H1 (cell line): Measurements from ENCODE around the gene C4B. TPM values are rescaled to one million over a fixed set of nuclear protein-coding genes. Genes with fewer than 3 reads are reported as not detected.
"Not testable (repeated sequence)": the region's sequence is repeated elsewhere in the genome, so short reads cannot be mapped to it uniquely, and the experiment has no call there.

Experiments used
- CTCF ChIA-PET: fragments of 300-600 bp; sonication (Branson Sonifier 250); formaldehyde crosslinking; loops from one replicate; lab custom pipeline; 2021; ENCODE audit not compliant: partially characterized antibody; lab: Charles Lee
- POLR2A ChIA-PET: fragments of 300-600 bp; sonication (Branson Sonifier 250); formaldehyde crosslinking; loops from one replicate; lab custom pipeline; 2021; ENCODE audit warnings: inconsistent platforms; ENCODE audit not compliant: partially characterized antibody; lab: Charles Lee
- DNase-seq, 2 experiments: peaks; one replicate each; pipeline versions ENCODE4 v3.0.0 to v3.0.0-alpha.2; 2010 to 2022; ENCODE audit warnings: low spot score in 2 of 2, low read depth in 1 of 2, mixed read lengths in 1 of 2
- FAIRE-seq: peaks from 2 replicates; lab custom pipeline; 2011; peaks lifted over from hg19 to GRCh38; lab: Jason Lieb, UNC
- H2AFZ ChIP-seq: 2 replicates; pipeline ENCODE4 v1.8.1; 2012; ENCODE audit warnings: low read length, inconsistent platforms
- H2AK5ac ChIP-seq: 2 replicates; pipeline ENCODE4 v1.6.1; 2013; ENCODE audit warnings: low read depth, low read length
- H2BK120ac ChIP-seq: replicated peaks from 2 replicates; pipeline ENCODE3; 2013; ENCODE audit warnings: low read depth, low read length, inconsistent platforms
- H2BK12ac ChIP-seq: 2 replicates; pipeline ENCODE4 v1.6.1; 2013; ENCODE audit warnings: low read depth, low read length
- H2BK15ac ChIP-seq: 2 replicates; pipeline ENCODE4 v1.6.1; 2013; ENCODE audit warnings: low read length
- H2BK20ac ChIP-seq: 2 replicates; pipeline ENCODE4 v1.6.1; 2013; ENCODE audit warnings: low read length
- H2BK5ac ChIP-seq: 2 replicates; pipeline ENCODE4 v1.6.1; 2013; ENCODE audit warnings: low read depth, low read length
- H3K14ac ChIP-seq: 2 replicates; pipeline ENCODE4 v1.6.1; 2013; ENCODE audit warnings: inconsistent platforms; ENCODE audit not compliant: insufficient read length
- H3K18ac ChIP-seq: 2 replicates; pipeline ENCODE4 v1.6.1; 2013; ENCODE audit warnings: low read length; ENCODE audit errors: extremely low read depth
- H3K23ac ChIP-seq: 2 replicates; pipeline ENCODE4 v1.6.1; 2013; ENCODE audit warnings: inconsistent platforms; ENCODE audit not compliant: insufficient read length
- H3K23me2 ChIP-seq: 2 replicates; pipeline ENCODE4 v1.6.1; 2013; ENCODE audit warnings: low read depth, low read length
- H3K27ac ChIP-seq: 2 replicates; pipeline ENCODE4 v1.6.1; 2011; ENCODE audit warnings: low read depth, low read length, inconsistent platforms
- H3K27me3 ChIP-seq, 4 experiments: replicated peaks in 1 of 4; 1 replicate in 1 of 4; 2 replicates in 3 of 4; pipeline versions ENCODE4 v1.6.1 to v1.8.1; 2011 to 2013; ENCODE audit warnings: low read length in 3 of 4, mild to moderate bottlenecking in 3 of 4, inconsistent platforms in 2 of 4, mixed read lengths in 2 of 4, moderate library complexity in 1 of 4; ENCODE audit not compliant: control insufficient read depth in 3 of 4, insufficient read depth in 3 of 4; ENCODE audit errors: extremely low read depth in 1 of 4
- H3K36me3 ChIP-seq, 4 experiments: 2 replicates each; pipeline versions ENCODE4 v1.6.1 to v1.8.1; 2011 to 2013; ENCODE audit warnings: mild to moderate bottlenecking in 4 of 4, low read length in 3 of 4, moderate library complexity in 2 of 4, control low read depth in 1 of 4, inconsistent platforms in 1 of 4; ENCODE audit not compliant: insufficient read depth in 4 of 4, control insufficient read depth in 2 of 4
- H3K4ac ChIP-seq: replicated peaks from 2 replicates; pipeline ENCODE3; 2013; ENCODE audit warnings: low read length, low read depth, mixed read lengths, inconsistent platforms; ENCODE audit not compliant: insufficient read length
- H3K4me1 ChIP-seq, 4 experiments: replicated peaks in 1 of 4; 1 replicate in 1 of 4; 2 replicates in 3 of 4; pipeline versions ENCODE4 v1.6.1 to v1.8.1; 2011 to 2013; ENCODE audit warnings: low read length in 3 of 4, inconsistent platforms in 2 of 4, mixed read lengths in 1 of 4; ENCODE audit not compliant: insufficient read depth in 4 of 4, control insufficient read depth in 3 of 4
- H3K4me2 ChIP-seq, 2 experiments: 2 replicates each; pipeline versions ENCODE4 v1.6.1 to v1.8.1; 2011 to 2013; ENCODE audit warnings: low read depth in 2 of 2, low read length in 2 of 2, control low read depth in 1 of 2, inconsistent platforms in 1 of 2, mild to moderate bottlenecking in 1 of 2; ENCODE audit not compliant: insufficient read depth in 1 of 2
- H3K4me3 ChIP-seq, 4 experiments: fragments of 200-600, 300-600 bp in 1 of 4; sonication (generic), shearing (Covaris generic), sonication (Bioruptor Twin) in 1 of 4; 2 replicates each; pipeline versions ENCODE4 v1.5.1 to v1.8.1; 2011 to 2016; ENCODE audit warnings: low read length in 4 of 4, low read depth in 3 of 4, control low read depth in 2 of 4, inconsistent platforms in 2 of 4, mild to moderate bottlenecking in 2 of 4, mixed read lengths in 1 of 4, moderate library complexity in 1 of 4; ENCODE audit not compliant: insufficient read depth in 2 of 4; ENCODE audit errors: extremely low read depth in 1 of 4
- H3K56ac ChIP-seq: replicated peaks from 2 replicates; pipeline ENCODE3; 2013; ENCODE audit warnings: low read depth, mild to moderate bottlenecking, mixed read lengths, low read length, inconsistent platforms; ENCODE audit not compliant: insufficient read length
- H3K79me1 ChIP-seq: 2 replicates; pipeline ENCODE4 v1.6.1; 2013; ENCODE audit warnings: low read depth, low read length, control low read depth
- H3K79me2 ChIP-seq, 2 experiments: 2 replicates each; pipeline versions ENCODE4 v1.6.1 to v1.8.1; 2012 to 2013; ENCODE audit warnings: low read length in 2 of 2, mild to moderate bottlenecking in 2 of 2, inconsistent platforms in 1 of 2; ENCODE audit not compliant: insufficient read depth in 2 of 2, control insufficient read depth in 1 of 2
- H3K9ac ChIP-seq, 4 experiments: replicated peaks in 1 of 4; 1 replicate in 1 of 4; 2 replicates in 3 of 4; pipeline versions ENCODE4 v1.6.1 to v1.8.1; 2011 to 2013; ENCODE audit warnings: low read depth in 3 of 4, low read length in 3 of 4, control low read depth in 2 of 4, mild to moderate bottlenecking in 2 of 4, moderate library complexity in 2 of 4, inconsistent platforms in 1 of 4; ENCODE audit errors: extremely low read depth in 1 of 4
- H3K9me3 ChIP-seq, 2 experiments: 2 replicates each; pipeline versions ENCODE4 v1.6.1 to v1.8.1; 2012 to 2013; ENCODE audit warnings: mild to moderate bottlenecking in 2 of 2, moderate library complexity in 2 of 2, control low read depth in 1 of 2, inconsistent platforms in 1 of 2, low read depth in 1 of 2, low read length in 1 of 2, mixed read lengths in 1 of 2; ENCODE audit not compliant: insufficient read depth in 2 of 2
- H4K20me1 ChIP-seq, 2 experiments: replicated peaks in 1 of 2; 2 replicates each; pipeline versions ENCODE3 to v1.8.1; 2011 to 2013; ENCODE audit warnings: inconsistent platforms in 2 of 2, low read length in 2 of 2, mild to moderate bottlenecking in 1 of 2; ENCODE audit not compliant: insufficient read depth in 2 of 2, control insufficient read depth in 1 of 2
- H4K5ac ChIP-seq: 2 replicates; pipeline ENCODE4 v1.6.1; 2013; ENCODE audit warnings: low read length, low read depth, mixed read lengths, inconsistent platforms; ENCODE audit not compliant: insufficient read length
- H4K8ac ChIP-seq: 2 replicates; pipeline ENCODE4 v1.8.0; 2013; ENCODE audit warnings: mild to moderate bottlenecking, moderate library complexity, low read length, inconsistent platforms; ENCODE audit not compliant: insufficient read depth; ENCODE audit errors: extremely low read depth
- H4K91ac ChIP-seq: replicated peaks from 2 replicates; pipeline ENCODE3; 2013; ENCODE audit warnings: low read length, mixed read lengths, inconsistent platforms; ENCODE audit not compliant: insufficient read length
- WGBS, 2 experiments: shearing (Covaris generic) in 1 of 2; methylation state at CpG; one replicate each; pipeline versions ENCODE4 v1.1.6 to v1.1.7; 2013 to 2015; ENCODE audit warnings: low lambda C conversion rate in 2 of 2, mixed read lengths in 2 of 2, inconsistent platforms in 1 of 2, low coverage in 1 of 2, missing lambda C conversion rate in 1 of 2; ENCODE audit not compliant: insufficient replicate concordance in 2 of 2, insufficient coverage in 1 of 2, insufficient read length in 1 of 2; ENCODE audit errors: extremely low coverage in 1 of 2, missing lambda C conversion rate in 1 of 2; 5-methylcytosine and 5-hydroxymethylcytosine counted together
- polyA plus RNA-seq, 7 experiments: library from polyadenylated mRNA; depleted of rRNA in 3 of 7; stranded (reverse) in 5 of 7; unstranded in 2 of 7; fragments of >200 nt in 5 of 7; fragments of 200-250 nt in 2 of 7; gene quantifications; 1 replicate in 5 of 7; 2 replicates in 1 of 7; 4 replicates in 1 of 7; pipeline versions ENCODE4 v1.2.1 to v1.2.3, GENCODE V29; 2011 to 2013; ENCODE audit warnings: missing spikeins in 2 of 7, mixed read lengths in 2 of 7
- total RNA-seq: library from RNA; stranded (reverse); fragmentation: NEBNext Ultra II Directional; extraction: Animal tissue kit (Norgen Biotek cat#: 25700); gene quantifications from 2 replicates; pipeline ENCODE4 v1.2.1, GENCODE V29; 2021

Gene C4B
- total and polyA plus RNA-seq, 2 of the 8 experiments (the other 6 are each of a cell fraction or from before 2014, with no cell fraction given), result 0.74 to 3.5 TPM

DNA sequence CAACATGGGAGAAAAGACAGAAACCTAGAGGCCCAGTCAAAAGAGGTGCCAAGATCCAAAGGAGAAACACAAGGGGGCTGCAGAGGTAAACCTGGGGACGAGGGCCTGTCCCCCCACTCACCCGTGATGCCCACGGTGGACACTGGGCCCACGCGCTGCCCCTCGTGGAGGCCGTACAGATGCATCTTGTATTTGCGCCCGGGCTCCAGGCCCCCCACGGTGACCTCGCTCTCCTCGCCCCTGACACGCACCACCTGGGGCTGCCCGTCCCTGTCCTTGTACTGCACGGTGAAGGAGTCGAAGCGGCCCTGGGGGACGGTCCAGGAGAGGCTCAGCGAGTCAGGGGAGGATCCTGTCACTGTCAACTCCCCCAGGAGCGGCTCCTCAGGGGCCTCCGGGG, 34.6 kb downstream of the C4B start:
- not testable (repeated sequence) for H3K79me2 ChIP-seq, H3K14ac ChIP-seq, H4K8ac ChIP-seq, H4K91ac ChIP-seq, H3K23ac ChIP-seq, H2BK20ac ChIP-seq, H3K27me3 ChIP-seq, H4K5ac ChIP-seq, H3K36me3 ChIP-seq, H3K9me3 ChIP-seq, H3K23me2 ChIP-seq, H3K18ac ChIP-seq, H2BK120ac ChIP-seq, H3K4me2 ChIP-seq, H3K27ac ChIP-seq, H3K9ac ChIP-seq, FAIRE-seq, H4K20me1 ChIP-seq, DNase-seq, H3K4me3 ChIP-seq, H3K4ac ChIP-seq, H3K56ac ChIP-seq, H2BK5ac ChIP-seq, H2AFZ ChIP-seq, H3K4me1 ChIP-seq, H3K79me1 ChIP-seq
- 98% methylated on average over 17 of the region's 21 CpGs; no CpG with 5 or more reads in 1 of the 2 experiments for WGBS, 2 experiments
- 0 out of 2 replicates have a peak overlapping the region, but pooled peaks have one; percentile 4 for H2BK12ac ChIP-seq
- 0 out of 2 replicates have a peak overlapping the region, but pooled peaks have one; percentile 65 for H2BK15ac ChIP-seq
- CTCF ChIA-PET, result interaction anchor here (0.6 to 4.9 kb wide), 15 partner anchors 9 to 264 kb away, joined by 3 to 38 read pairs (median 6); no protein-coding TSS in a partner anchor
- H2AK5ac ChIP-seq, result 0 out of 2 replicates have a peak overlapping the region, but pooled peaks have one; percentile 60
- POLR2A ChIA-PET, result interaction anchor here (1.7 kb wide), 1 partner anchor 26 kb away, joined by 4 read pairs; no protein-coding TSS in a partner anchor

DNA sequence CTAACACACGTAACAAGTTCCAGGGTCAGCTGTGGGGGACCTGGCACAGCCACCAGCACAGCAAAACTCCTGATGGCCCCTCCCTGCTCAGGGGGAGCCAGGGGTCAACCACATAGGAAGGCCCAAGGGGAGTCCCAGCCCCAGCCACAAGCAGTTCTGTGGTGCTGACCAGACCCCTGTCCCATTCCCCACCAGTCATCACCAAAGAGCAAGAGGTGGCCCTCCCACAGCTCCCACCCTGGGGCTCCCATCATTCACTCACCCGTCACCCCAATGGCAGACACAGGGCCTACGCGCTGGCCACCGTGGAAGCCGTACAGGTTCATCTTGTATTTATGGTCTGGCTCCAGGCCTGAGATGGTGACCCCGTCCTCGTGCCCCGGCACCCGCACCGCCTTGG, 35.1 kb downstream of the C4B start:
- not testable (repeated sequence) for H3K27me3 ChIP-seq, H4K91ac ChIP-seq, H2AFZ ChIP-seq, H2BK15ac ChIP-seq, FAIRE-seq, H3K18ac ChIP-seq, H2BK12ac ChIP-seq, H2BK20ac ChIP-seq, H3K4me2 ChIP-seq, H3K23ac ChIP-seq, H4K8ac ChIP-seq, H3K4me1 ChIP-seq, H4K5ac ChIP-seq, H2AK5ac ChIP-seq, H3K56ac ChIP-seq, H3K23me2 ChIP-seq, H4K20me1 ChIP-seq, H2BK120ac ChIP-seq, H3K36me3 ChIP-seq, H3K27ac ChIP-seq, H3K79me2 ChIP-seq, H3K9ac ChIP-seq, H3K4me3 ChIP-seq, H3K4ac ChIP-seq, H2BK5ac ChIP-seq, H3K9me3 ChIP-seq, DNase-seq, H3K14ac ChIP-seq, H3K79me1 ChIP-seq
- 97% methylated on average over 6 of the region's 11 CpGs; no CpG with 5 or more reads in 1 of the 2 experiments for WGBS, 2 experiments
- ChIA-PET CTCF (interaction anchor here (0.6 to 4.9 kb wide), 5 partner anchors 8 to 264 kb away, joined by 3 to 38 read pairs (median 11); no protein-coding TSS in a partner anchor), POLR2A (interaction anchor here (0.7 to 0.9 kb wide), 2 partner anchors 105 to 121 kb away, joined by 3 read pairs; no protein-coding TSS in a partner anchor)
